Loucy (cell line): ENCODE data around the gene SLC6A13.

Source experiments
- EZH2phosphoT487 ChIP-seq: fragments of 200-600 bp; IDR thresholded peaks from 2 replicates; pipeline ENCODE4 v1.6.1; 2018; ENCODE audit warnings: antibody characterized with exemption, mild to moderate bottlenecking, moderate library complexity, borderline replicate concordance
- TF ChIP-seq, protein P1 (sequence below): fragments of 200-600 bp; sonication (generic); conservative IDR thresholded peaks from 2 replicates; pipeline ENCODE4 v1.5.1; 2014; ENCODE audit warnings: mild to moderate bottlenecking, antibody characterized with exemption, low read length

DNA sequence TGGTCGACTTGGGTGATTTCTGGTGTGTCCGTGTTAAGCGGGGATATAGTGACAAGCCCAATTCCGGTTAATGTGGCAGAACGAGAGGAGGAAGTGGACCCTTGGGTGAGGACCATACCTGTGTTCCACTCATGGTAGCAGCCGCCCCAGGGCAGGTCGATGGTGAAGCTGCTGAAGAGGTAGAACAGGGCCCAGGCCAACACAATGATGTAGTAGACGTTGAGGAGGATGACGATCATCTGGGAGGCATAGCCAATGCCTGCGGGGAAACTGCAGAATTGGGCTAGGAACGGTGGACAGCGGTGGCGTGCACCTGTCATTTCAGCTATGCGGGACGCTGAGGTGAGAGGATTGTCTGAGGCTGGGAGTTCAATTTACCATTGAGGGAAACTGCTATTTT is 20.1 kb downstream of the SLC6A13 start:
- TF ChIP-seq, protein P1, sequence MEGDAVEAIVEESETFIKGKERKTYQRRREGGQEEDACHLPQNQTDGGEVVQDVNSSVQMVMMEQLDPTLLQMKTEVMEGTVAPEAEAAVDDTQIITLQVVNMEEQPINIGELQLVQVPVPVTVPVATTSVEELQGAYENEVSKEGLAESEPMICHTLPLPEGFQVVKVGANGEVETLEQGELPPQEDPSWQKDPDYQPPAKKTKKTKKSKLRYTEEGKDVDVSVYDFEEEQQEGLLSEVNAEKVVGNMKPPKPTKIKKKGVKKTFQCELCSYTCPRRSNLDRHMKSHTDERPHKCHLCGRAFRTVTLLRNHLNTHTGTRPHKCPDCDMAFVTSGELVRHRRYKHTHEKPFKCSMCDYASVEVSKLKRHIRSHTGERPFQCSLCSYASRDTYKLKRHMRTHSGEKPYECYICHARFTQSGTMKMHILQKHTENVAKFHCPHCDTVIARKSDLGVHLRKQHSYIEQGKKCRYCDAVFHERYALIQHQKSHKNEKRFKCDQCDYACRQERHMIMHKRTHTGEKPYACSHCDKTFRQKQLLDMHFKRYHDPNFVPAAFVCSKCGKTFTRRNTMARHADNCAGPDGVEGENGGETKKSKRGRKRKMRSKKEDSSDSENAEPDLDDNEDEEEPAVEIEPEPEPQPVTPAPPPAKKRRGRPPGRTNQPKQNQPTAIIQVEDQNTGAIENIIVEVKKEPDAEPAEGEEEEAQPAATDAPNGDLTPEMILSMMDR = no peak
- no peak for TF ChIP-seq EZH2phosphoT487
